CD8-positive, alpha-beta memory T cell (primary cell): Measurements from ENCODE around the gene PCK2. TPM values are rescaled to one million over a fixed set of nuclear protein-coding genes. Genes with fewer than 3 reads are reported as not detected.

Source experiments
- CTCF ChIA-PET: fragments of 350-600 bp; sonication (Branson Sonifier 250); formaldehyde crosslinking; loops from one replicate; lab custom pipeline; 2021; ENCODE audit warnings: antibody characterized with exemption; lab: Charles Lee
- POLR2A ChIA-PET: fragments of 350-600 bp; sonication (Branson Sonifier 250); formaldehyde crosslinking; loops from one replicate; lab custom pipeline; 2021; ENCODE audit warnings: antibody characterized with exemption; lab: Charles Lee
- DNase-seq, 5 donors: peaks; one replicate each; pipeline versions ENCODE4 v3.0.0 to v3.0.0-alpha.2; 2020 to 2022; ENCODE audit warnings: mixed read lengths in 1 of 5
- H3K27ac ChIP-seq: one replicate; pipeline ENCODE4 v1.7.0; 2013; ENCODE audit warnings: low read depth, mild to moderate bottlenecking, low read length, moderate library complexity
- H3K27me3 ChIP-seq: 2 replicates; pipeline ENCODE4 v1.7.0; 2013; ENCODE audit warnings: low read length, mild to moderate bottlenecking; ENCODE audit not compliant: insufficient read depth, poor library complexity, severe bottlenecking
- H3K36me3 ChIP-seq: 2 replicates; pipeline ENCODE4 v1.7.0; 2013; ENCODE audit warnings: mild to moderate bottlenecking, low read length, moderate library complexity; ENCODE audit not compliant: insufficient read depth
- H3K4me1 ChIP-seq: 2 replicates; pipeline ENCODE4 v1.7.0; 2013; ENCODE audit warnings: mild to moderate bottlenecking, low read length, moderate library complexity; ENCODE audit not compliant: insufficient read depth
- H3K4me3 ChIP-seq: 2 replicates; pipeline ENCODE4 v1.7.0; 2013; ENCODE audit warnings: mild to moderate bottlenecking, low read length
- H3K9me3 ChIP-seq: 2 replicates; pipeline ENCODE4 v1.7.0; 2013; ENCODE audit warnings: mild to moderate bottlenecking, low read length
- H3K27ac Mint-ChIP-seq, 8 donors: one replicate each; pipeline ENCODE4 v1.8.0; 2020 to 2021; ENCODE audit warnings: mixed read lengths in 8 of 8, mild to moderate bottlenecking in 6 of 8, inconsistent platforms in 3 of 8, moderate library complexity in 3 of 8
- H3K27me3 Mint-ChIP-seq, 2 donors: one replicate each; pipeline ENCODE4 v1.8.0; 2020 to 2021; ENCODE audit warnings: mixed read lengths in 2 of 2, mild to moderate bottlenecking in 1 of 2, moderate library complexity in 1 of 2
- H3K36me3 Mint-ChIP-seq, 3 donors: one replicate each; pipeline ENCODE4 v1.8.0; 2020 to 2021; ENCODE audit warnings: mixed read lengths in 3 of 3, inconsistent platforms in 1 of 3, mild to moderate bottlenecking in 1 of 3
- H3K4me1 Mint-ChIP-seq, 3 donors: one replicate each; pipeline ENCODE4 v1.8.0; 2020 to 2021; ENCODE audit warnings: mixed read lengths in 3 of 3, inconsistent platforms in 1 of 3, mild to moderate bottlenecking in 1 of 3
- H3K4me3 Mint-ChIP-seq, 7 donors: one replicate each; pipeline ENCODE4 v1.8.0; 2020 to 2021; ENCODE audit warnings: mixed read lengths in 7 of 7, mild to moderate bottlenecking in 6 of 7, moderate library complexity in 4 of 7, inconsistent platforms in 2 of 7
- H3K9me3 Mint-ChIP-seq, 5 donors: one replicate each; pipeline ENCODE4 v1.8.0; 2020 to 2022; ENCODE audit warnings: mixed read lengths in 5 of 5, mild to moderate bottlenecking in 3 of 5, moderate library complexity in 2 of 5, inconsistent platforms in 1 of 5
- polyA plus RNA-seq: library from polyadenylated mRNA; unstranded; fragments of 300-500 nt; fragmentation: Illumina TruSeq; gene quantifications from one replicate; pipeline ENCODE4 v1.2.3, GENCODE V29; 2021
- total RNA-seq, 2 experiments: library from RNA; stranded (reverse); gene quantifications; one replicate each; pipeline ENCODE4 v1.2.3, GENCODE V29; 2021

PCK2 gene
- total and polyA plus RNA-seq, 3 experiments from 2014 or later = 16.9 to 88.3 (median 79.6) TPM

DNA sequence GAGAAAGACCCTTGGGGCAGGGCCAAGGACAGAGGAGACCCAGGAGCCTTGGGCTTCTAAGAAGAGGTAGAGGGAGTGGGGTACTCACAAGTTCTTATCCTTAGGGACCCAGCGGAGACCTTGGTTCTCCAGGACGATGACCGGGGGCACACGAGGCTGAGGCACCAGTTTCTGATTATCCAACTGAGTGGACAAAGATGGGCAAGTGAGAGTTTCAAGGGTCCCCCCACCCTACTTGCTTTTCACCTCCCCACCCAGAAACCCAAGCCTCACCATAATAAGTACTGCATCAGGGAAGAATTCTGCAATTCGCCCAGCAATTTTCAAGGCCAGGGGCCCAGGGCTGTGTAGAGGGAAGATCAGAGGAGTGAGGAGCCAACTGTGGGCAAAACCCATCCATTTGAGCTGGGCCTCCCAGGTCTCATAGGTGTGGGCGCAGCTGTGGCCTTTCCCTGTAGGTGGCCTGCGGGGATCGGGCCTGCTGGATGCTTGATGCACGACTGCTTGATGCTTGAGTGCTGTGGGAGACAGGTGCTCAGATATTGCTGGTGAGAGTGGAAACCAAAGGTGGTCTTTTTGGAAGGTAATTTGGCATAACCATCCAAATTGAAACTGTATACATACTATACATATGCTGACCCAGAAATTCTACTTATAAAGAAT, 45.3 kb downstream of the PCK2 start:
- Mint-ChIP-seq H3K27ac (peak overlapping the region; percentile 6 to 87 (median 66)), H3K4me3 (peak overlapping the region; percentile 22 to 96 (median 70)), H3K27me3 (no peaks in the 10 kb centered on the region), H3K36me3 (peaks cover 0 to 65% (median 8%) of the 10 kb centered on the region in 3 donors), H3K9me3 (peaks cover 0 to 2% (median 0%) of the 10 kb centered on the region in 5 donors), H3K4me1 (peaks cover 56 to 73% (median 68%) of the 10 kb centered on the region in 3 donors)
- no peak for DNase-seq
- ChIA-PET CTCF (interaction anchor here (1.1 to 1.3 kb wide), 3 partner anchors 22 to 77 kb away, joined by 3 to 4 read pairs (median 3); partner anchors contain the start of gene MDP1), POLR2A (interaction anchor here (2.6 to 4.1 kb wide), 3 partner anchors 8 to 25 kb away, joined by 32 to 58 read pairs (median 36); partner anchors contain the start of genes DCAF11, NRL, PSME2 and RNF31)
- H3K27ac ChIP-seq = no peak overlapping the region
- no peaks in the 10 kb centered on the region for H3K27me3 ChIP-seq
- H3K9me3 ChIP-seq = no peaks in the 10 kb centered on the region
- H3K4me3 ChIP-seq = no peak overlapping the region
- H3K36me3 ChIP-seq = peaks cover 33% of the 10 kb centered on the region
- peaks cover 45% of the 10 kb centered on the region for H3K4me1 ChIP-seq

DNA sequence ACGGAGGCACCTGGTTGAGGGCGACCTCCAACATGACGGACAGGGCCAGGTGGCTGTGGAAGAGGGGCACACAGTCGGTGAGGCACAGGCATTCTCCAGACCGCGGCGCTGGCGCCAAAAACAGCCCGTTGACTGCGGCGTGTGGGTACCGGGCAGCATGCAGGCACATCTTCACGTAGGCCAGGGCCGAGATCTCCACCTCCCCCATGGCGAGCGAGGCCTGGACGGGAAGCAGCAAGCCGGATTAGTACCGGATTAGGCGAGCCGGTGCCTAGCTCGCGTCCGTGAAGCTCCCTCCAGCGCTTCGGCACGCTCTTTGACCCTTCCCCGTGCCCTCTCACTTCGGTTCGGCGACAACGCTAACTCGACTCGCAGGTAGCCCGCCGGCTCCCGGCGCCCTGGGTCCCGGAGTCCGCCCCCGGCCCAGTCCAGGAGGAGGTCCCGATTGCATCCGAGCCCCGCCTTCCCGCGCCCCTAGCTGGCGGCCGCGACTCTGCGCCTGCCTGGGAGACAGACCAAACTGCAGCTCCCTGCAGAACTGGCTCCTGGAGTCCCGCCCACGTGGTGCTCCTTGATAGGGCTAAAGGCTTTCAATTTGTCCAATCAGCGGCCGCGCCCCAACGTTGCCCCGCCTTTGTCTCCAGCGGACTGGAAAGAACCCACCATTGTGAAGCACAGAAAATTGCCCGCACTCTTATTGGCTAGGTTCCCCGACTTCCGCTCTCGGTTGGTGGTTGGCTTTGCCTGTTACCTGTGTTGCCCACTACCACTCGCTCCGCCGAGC, 47.2 kb downstream of the PCK2 start, which contains the start of gene EMC9:
EMC9 (minus strand) TSS at position 495 of the 784 bp plus-strand sequence; CDS start at position 208, 287 bp downstream.
- H3K4me3 ChIP-seq = peak within 1 kb of the TSS; percentile 85
- H3K9me3 ChIP-seq = no peaks in the 10 kb centered on the region
- Mint-ChIP-seq H3K9me3 (no peaks in the 10 kb centered on the region), H3K4me3 (peak within 1 kb of the TSS; percentile 87 to 98 (median 91)), H3K36me3 (peaks cover 0 to 77% (median 10%) of the 10 kb centered on the region in 3 donors), H3K27me3 (no peaks in the 10 kb centered on the region), H3K27ac (peak within 1 kb of the TSS; percentile 80 to 98 (median 90)), H3K4me1 (peaks cover 65 to 86% (median 79%) of the 10 kb centered on the region in 3 donors)
- ChIA-PET CTCF (interaction anchor here (0.8 to 2.1 kb wide), 11 partner anchors 8 to 130 kb away, joined by 3 to 22 read pairs (median 4); partner anchors contain the start of genes DCAF11, IRF9, NRL and RABGGTA), POLR2A (interaction anchor here (0.6 to 2.6 kb wide), 9 partner anchors 14 to 152 kb away, joined by 3 to 32 read pairs (median 5); partner anchors contain the start of genes CHMP4A, DCAF11, DHRS4L2 and IRF9)
- peaks cover 40% of the 10 kb centered on the region for H3K36me3 ChIP-seq
- H3K4me1 ChIP-seq = peaks cover 56% of the 10 kb centered on the region
- no peaks in the 10 kb centered on the region for H3K27me3 ChIP-seq
- H3K27ac ChIP-seq = peak within 1 kb of the TSS; percentile 68
- peak; percentile 98 to 100 (median 99) for DNase-seq

DNA sequence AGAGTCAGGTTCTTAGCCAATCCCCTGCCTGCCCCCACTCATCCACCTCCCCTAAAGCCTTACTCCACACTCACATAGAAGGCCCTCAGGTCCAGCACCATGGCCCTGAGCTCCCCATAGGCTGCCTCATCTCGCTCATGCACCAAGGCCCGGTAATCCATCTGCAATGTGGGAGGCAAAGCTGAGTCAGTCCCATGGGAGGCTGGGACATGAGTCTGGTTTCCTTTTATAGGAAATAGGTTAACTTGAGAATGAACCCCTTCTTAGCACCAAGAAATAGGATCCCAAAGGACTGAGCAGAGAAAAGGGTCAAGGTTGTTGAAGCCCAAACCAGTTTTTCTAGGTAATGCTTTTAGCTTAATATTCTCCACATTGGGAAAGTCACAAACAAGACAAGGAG, 49.4 kb downstream of the PCK2 start:
- H3K9me3 ChIP-seq = no peaks in the 10 kb centered on the region
- Mint-ChIP-seq H3K4me1 (peaks cover 58 to 75% (median 74%) of the 10 kb centered on the region in 3 donors), H3K27me3 (no peaks in the 10 kb centered on the region), H3K36me3 (peaks cover 0 to 71% (median 7%) of the 10 kb centered on the region in 3 donors), H3K27ac (peak overlapping the region in 6 of 8 donors; percentile 66 to 97 (median 88)), H3K4me3 (peak overlapping the region in 4 of 7 donors; percentile 8 to 75 (median 20)), H3K9me3 (no peaks in the 10 kb centered on the region)
- peaks cover 28% of the 10 kb centered on the region for H3K36me3 ChIP-seq
- ChIA-PET CTCF (interaction anchor here (1.1 to 1.6 kb wide), 5 partner anchors 10 to 99 kb away, joined by 3 to 7 read pairs (median 6); partner anchors contain the start of genes DCAF11, IRF9, NRL and TINF2), POLR2A (no interaction called here)
- H3K4me1 ChIP-seq = peaks cover 46% of the 10 kb centered on the region
- no peaks in the 10 kb centered on the region for H3K27me3 ChIP-seq
- H3K4me3 ChIP-seq = no peak overlapping the region
- no peak overlapping the region for H3K27ac ChIP-seq
- DNase-seq = no peak

DNA sequence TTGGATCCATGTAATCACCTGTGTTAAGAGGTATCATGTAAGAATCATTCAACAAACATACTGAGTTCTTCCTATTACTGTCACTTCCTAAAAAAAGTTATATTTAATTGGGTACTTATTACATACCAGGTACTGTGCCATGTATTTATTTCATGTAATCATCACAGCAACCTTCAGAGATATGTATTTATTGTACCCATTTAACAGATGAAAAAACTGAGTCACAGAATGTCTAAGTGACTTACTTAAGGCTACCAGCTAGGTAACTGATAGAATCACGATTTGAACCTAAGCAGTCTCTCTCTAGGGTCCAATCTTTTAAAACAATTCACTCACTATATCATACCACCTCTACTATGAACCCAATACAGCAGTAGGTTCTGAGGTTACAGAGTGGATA, 50.3 kb downstream of the PCK2 start:
- Mint-ChIP-seq H3K36me3 (peaks cover 0 to 69% (median 4%) of the 10 kb centered on the region in 3 donors), H3K4me3 (peak overlapping the region in 6 of 7 donors; percentile 46 to 98 (median 62)), H3K4me1 (peaks cover 54 to 76% (median 75%) of the 10 kb centered on the region in 3 donors), H3K27me3 (no peaks in the 10 kb centered on the region), H3K27ac (peak overlapping the region in 6 of 8 donors; percentile 39 to 96 (median 68)), H3K9me3 (no peaks in the 10 kb centered on the region)
- no peaks in the 10 kb centered on the region for H3K27me3 ChIP-seq
- peaks cover 51% of the 10 kb centered on the region for H3K4me1 ChIP-seq
- no peak for DNase-seq
- ChIA-PET CTCF (interaction anchor here (1.1 to 4.5 kb wide), 3 partner anchors 9 to 36 kb away, joined by 3 to 29 read pairs (median 6); partner anchors contain the start of gene PSME1), POLR2A (no interaction called here)
- no peaks in the 10 kb centered on the region for H3K9me3 ChIP-seq
- H3K27ac ChIP-seq = no peak overlapping the region
- no peak overlapping the region for H3K4me3 ChIP-seq
- H3K36me3 ChIP-seq = peaks cover 29% of the 10 kb centered on the region

- Histone ChIP-seq H3K27ac (no peak overlapping the region), H3K27me3 (no peaks in the 10 kb centered on the region), H3K4me3 (peak overlapping the region; percentile 99), H3K9me3 (no peaks in the 10 kb centered on the region), H3K36me3 (peaks cover 36% of the 10 kb centered on the region), H3K4me1 (peaks cover 56% of the 10 kb centered on the region)
- peak overlapping the region; percentile 86 to 100 (median 98) for H3K4me3 Mint-ChIP-seq
- no peaks in the 10 kb centered on the region for H3K27me3 Mint-ChIP-seq
- DNase-seq = no peak
- peak overlapping the region in 7 of 8 donors; percentile 76 to 99 (median 96) for H3K27ac Mint-ChIP-seq
- CTCF ChIA-PET = interaction anchor here (1.1 to 4.5 kb wide), 5 partner anchors 9 to 36 kb away, joined by 3 to 50 read pairs (median 7); partner anchors contain the start of genes IRF9 and PSME1
- peaks cover 0 to 74% (median 4%) of the 10 kb centered on the region in 3 donors for H3K36me3 Mint-ChIP-seq
- POLR2A ChIA-PET = interaction anchor here (2.2 kb wide), 1 partner anchor 31 kb away, joined by 22 read pairs; the partner anchor contains the start of genes DCAF11 and NRL
- H3K9me3 Mint-ChIP-seq = no peaks in the 10 kb centered on the region
- H3K4me1 Mint-ChIP-seq = peaks cover 52 to 75% (median 74%) of the 10 kb centered on the region in 3 donors
Observed at GRCh38 chr14:24145219-24145618, 51.1 kb downstream of the PCK2 start.

GRCh38 chr14:24145690-24146452, 51.8 kb downstream of the PCK2 start:
- Histone ChIP-seq H3K27me3 (no peaks in the 10 kb centered on the region), H3K4me3 (peak overlapping the region; percentile 99), H3K9me3 (no peaks in the 10 kb centered on the region), H3K4me1 (peaks cover 57% of the 10 kb centered on the region), H3K36me3 (peaks cover 43% of the 10 kb centered on the region), H3K27ac (peak overlapping the region; percentile 78)
- POLR2A ChIA-PET = interaction anchor here (0.9 to 3.2 kb wide), 7 partner anchors 9 to 96 kb away, joined by 3 to 36 read pairs (median 7); partner anchors contain the start of genes DCAF11, IPO4, IRF9 and NRL
- Mint-ChIP-seq H3K27me3 (no peaks in the 10 kb centered on the region), H3K27ac (peak overlapping the region; percentile 76 to 99 (median 96)), H3K36me3 (peaks cover 0 to 78% (median 4%) of the 10 kb centered on the region in 3 donors), H3K9me3 (no peaks in the 10 kb centered on the region), H3K4me3 (peak overlapping the region; percentile 86 to 100 (median 98)), H3K4me1 (peaks cover 50 to 75% (median 75%) of the 10 kb centered on the region in 3 donors)
- no peak for DNase-seq
- CTCF ChIA-PET = interaction anchor here (0.9 to 4.5 kb wide), 11 partner anchors 10 to 844 kb away, joined by 3 to 50 read pairs (median 4); partner anchors contain the start of genes DCAF11, IRF9, MDP1 and NRL
